ENCODE data around the gene MRPL51.

MRPL51 gene

DNA sequence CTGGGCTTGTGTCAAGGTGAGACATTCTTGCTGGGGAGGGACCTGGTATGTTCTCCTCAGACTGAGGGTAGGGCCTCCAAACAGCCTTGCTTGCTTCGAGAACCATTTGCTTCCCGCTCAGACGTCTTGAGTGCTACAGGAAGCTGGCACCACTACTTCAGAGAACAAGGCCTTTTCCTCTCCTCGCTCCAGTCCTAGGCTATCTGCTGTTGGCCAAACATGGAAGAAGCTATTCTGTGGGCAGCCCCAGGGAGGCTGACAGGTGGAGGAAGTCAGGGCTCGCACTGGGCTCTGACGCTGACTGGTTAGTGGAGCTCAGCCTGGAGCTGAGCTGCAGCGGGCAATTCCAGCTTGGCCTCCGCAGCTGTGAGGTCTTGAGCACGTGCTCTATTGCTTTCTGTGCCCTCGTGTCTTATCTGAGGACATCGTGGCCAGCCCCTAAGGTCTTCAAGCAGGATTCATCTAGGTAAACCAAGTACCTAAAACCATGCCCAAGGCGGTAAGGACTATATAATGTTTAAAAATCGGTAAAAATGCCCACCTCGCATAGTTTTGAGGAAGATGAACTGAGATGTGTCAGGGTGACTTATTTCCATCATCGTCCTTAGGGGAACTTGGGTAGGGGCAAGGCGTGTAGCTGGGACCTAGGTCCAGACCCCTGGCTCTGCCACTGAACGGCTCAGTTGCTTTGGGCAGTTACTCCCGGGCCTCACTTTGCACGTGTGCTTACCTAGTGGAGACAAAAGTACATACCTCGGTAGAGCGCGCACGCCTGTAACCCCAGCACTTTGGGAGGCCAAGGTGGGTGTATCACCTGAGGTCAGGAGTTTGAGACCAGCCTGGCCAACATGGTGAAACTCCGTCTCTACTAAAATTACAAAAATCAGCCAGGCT, 45.6 kb upstream of the MRPL51 start:
- H3K27ac ChIP-seq, result peak overlapping the region; percentile 99
- TF ChIP-seq, protein P1, sequence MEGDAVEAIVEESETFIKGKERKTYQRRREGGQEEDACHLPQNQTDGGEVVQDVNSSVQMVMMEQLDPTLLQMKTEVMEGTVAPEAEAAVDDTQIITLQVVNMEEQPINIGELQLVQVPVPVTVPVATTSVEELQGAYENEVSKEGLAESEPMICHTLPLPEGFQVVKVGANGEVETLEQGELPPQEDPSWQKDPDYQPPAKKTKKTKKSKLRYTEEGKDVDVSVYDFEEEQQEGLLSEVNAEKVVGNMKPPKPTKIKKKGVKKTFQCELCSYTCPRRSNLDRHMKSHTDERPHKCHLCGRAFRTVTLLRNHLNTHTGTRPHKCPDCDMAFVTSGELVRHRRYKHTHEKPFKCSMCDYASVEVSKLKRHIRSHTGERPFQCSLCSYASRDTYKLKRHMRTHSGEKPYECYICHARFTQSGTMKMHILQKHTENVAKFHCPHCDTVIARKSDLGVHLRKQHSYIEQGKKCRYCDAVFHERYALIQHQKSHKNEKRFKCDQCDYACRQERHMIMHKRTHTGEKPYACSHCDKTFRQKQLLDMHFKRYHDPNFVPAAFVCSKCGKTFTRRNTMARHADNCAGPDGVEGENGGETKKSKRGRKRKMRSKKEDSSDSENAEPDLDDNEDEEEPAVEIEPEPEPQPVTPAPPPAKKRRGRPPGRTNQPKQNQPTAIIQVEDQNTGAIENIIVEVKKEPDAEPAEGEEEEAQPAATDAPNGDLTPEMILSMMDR (IDR thresholded peaks at IDR 0.05), result no peak
- TF ChIP-seq ZFX (IDR thresholded peaks at IDR 0.05; ENCODE audit: borderline replicate concordance), result no peak

GRCh38 chr12:6537580-6538419, 44.7 kb upstream of the MRPL51 start:
- TF ChIP-seq, protein P1 (IDR thresholded peaks at IDR 0.05), result peak; percentile 99
- peak overlapping the region; percentile 99 for H3K27ac ChIP-seq

DNA sequence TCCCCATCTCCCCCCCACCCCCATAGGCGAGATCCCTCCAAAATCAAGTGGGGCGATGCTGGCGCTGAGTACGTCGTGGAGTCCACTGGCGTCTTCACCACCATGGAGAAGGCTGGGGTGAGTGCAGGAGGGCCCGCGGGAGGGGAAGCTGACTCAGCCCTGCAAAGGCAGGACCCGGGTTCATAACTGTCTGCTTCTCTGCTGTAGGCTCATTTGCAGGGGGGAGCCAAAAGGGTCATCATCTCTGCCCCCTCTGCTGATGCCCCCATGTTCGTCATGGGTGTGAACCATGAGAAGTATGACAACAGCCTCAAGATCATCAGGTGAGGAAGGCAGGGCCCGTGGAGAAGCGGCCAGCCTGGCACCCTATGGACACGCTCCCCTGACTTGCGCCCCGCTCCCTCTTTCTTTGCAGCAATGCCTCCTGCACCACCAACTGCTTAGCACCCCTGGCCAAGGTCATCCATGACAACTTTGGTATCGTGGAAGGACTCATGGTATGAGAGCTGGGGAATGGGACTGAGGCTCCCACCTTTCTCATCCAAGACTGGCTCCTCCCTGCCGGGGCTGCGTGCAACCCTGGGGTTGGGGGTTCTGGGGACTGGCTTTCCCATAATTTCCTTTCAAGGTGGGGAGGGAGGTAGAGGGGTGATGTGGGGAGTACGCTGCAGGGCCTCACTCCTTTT, 44.0 kb upstream of the MRPL51 start:
- peak overlapping the region; percentile 99 for H3K27ac ChIP-seq

DNA sequence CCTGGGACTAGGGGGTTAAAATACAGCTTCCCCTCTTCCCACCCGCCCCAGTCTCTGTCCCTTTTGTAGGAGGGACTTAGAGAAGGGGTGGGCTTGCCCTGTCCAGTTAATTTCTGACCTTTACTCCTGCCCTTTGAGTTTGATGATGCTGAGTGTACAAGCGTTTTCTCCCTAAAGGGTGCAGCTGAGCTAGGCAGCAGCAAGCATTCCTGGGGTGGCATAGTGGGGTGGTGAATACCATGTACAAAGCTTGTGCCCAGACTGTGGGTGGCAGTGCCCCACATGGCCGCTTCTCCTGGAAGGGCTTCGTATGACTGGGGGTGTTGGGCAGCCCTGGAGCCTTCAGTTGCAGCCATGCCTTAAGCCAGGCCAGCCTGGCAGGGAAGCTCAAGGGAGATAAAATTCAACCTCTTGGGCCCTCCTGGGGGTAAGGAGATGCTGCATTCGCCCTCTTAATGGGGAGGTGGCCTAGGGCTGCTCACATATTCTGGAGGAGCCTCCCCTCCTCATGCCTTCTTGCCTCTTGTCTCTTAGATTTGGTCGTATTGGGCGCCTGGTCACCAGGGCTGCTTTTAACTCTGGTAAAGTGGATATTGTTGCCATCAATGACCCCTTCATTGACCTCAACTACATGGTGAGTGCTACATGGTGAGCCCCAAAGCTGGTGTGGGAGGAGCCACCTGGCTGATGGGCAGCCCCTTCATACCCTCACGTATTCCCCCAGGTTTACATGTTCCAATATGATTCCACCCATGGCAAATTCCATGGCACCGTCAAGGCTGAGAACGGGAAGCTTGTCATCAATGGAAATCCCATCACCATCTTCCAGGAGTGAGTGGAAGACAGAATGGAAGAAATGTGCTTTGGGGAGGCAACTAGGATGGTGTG, 43.1 kb upstream of the MRPL51 start:
- H3K27ac ChIP-seq, result peak overlapping the region; percentile 99
- TF ChIP-seq, protein P1 (IDR thresholded peaks at IDR 0.05), result no peak
- TF ChIP-seq ZFX (IDR thresholded peaks at IDR 0.05; ENCODE audit: borderline replicate concordance), result no peak

More for the DNA sequence above, 44.0 kb upstream of the MRPL51 start:
- TF ChIP-seq ZFX (IDR thresholded peaks at IDR 0.05; ENCODE audit: borderline replicate concordance), result no peak
- TF ChIP-seq, protein P1 (IDR thresholded peaks at IDR 0.05), result no peak

DNA sequence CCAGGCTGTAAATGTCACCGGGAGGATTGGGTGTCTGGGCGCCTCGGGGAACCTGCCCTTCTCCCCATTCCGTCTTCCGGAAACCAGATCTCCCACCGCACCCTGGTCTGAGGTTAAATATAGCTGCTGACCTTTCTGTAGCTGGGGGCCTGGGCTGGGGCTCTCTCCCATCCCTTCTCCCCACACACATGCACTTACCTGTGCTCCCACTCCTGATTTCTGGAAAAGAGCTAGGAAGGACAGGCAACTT, 42.6 kb upstream of the MRPL51 start:
- no peak for TF ChIP-seq ZFX (IDR thresholded peaks at IDR 0.05; ENCODE audit: borderline replicate concordance)
- TF ChIP-seq, protein P1 (IDR thresholded peaks at IDR 0.05), result no peak

GRCh38 chr12:6534945-6535696, 42.1 kb upstream of the MRPL51 start:
- TF ChIP-seq, protein P1 (IDR thresholded peaks at IDR 0.05), result 0 out of 2 replicates have a peak, but pooled peaks have one; percentile 2
- no peak for TF ChIP-seq ZFX (IDR thresholded peaks at IDR 0.05; ENCODE audit: borderline replicate concordance)
- peak overlapping the region; percentile 99 for H3K27ac ChIP-seq

More for the DNA sequence above, 42.6 kb upstream of the MRPL51 start:
- H3K27ac ChIP-seq, result peak overlapping the region; percentile 99

Measured in 22Rv1 (cell line).